Measurements from ENCODE around the gene CTU2. TPM values are rescaled to one million over a fixed set of nuclear protein-coding genes. Genes with fewer than 3 reads are reported as not detected.
A peak's percentile ranks its signal among the peaks of the same experiment; 100 is the strongest.

Gene CTU2
- total RNA-seq, 1 donor from 2014 or later = 18.3 TPM

DNA sequence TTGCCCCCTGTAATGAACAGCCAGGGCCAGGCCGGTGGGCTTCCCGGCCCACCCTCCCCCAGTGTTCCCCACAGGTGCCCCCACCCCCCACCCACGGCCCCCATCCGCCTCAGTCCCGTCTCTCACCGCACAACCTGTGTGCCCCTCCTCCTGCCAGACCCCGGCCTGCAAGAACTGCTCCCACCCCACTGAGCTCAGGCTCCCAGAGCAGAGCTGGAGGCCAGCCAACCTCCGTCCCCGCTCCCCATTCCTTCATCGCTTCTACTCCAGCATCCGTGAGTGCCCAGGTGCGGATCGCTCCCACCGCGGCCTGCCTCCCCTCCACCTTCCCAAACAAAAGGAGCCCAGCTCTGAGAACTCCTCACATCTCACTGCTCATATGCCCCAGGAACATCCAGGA lies 47.6 kb upstream of the CTU2 start:
- Histone ChIP-seq H2AFZ (ENCODE audit: low read depth, low read length) (no peak overlapping the region), H4K20me1 (ENCODE audit: insufficient read depth, low read length) (peaks cover 54% of the 10 kb centered on the region), H3K27ac (ENCODE audit: low read depth, low read length) (no peak overlapping the region), H3K4me3 (ENCODE audit: insufficient read depth, low read depth, low read length) (no peak overlapping the region), H3K4me2 (ENCODE audit: low read length) (no peak overlapping the region), H3K27me3 (ENCODE audit: insufficient read depth, low read length) (no peaks in the 10 kb centered on the region), H3K4me1 (ENCODE audit: insufficient read depth, low read length) (peaks cover 6% of the 10 kb centered on the region), H3K9me3 (ENCODE audit: insufficient read depth, low read depth, low read length) (no peaks in the 10 kb centered on the region), H3K9ac (ENCODE audit: low read length) (no peak overlapping the region), H3K36me3 (ENCODE audit: insufficient read depth, low read length) (no peaks in the 10 kb centered on the region), H3K79me2 (ENCODE audit: insufficient read depth, low read length) (peaks cover 36% of the 10 kb centered on the region)
- DNase-seq (ENCODE audit: low read depth) (no peak), FAIRE-seq (no peak)
- H3K4me3 Mint-ChIP-seq (ENCODE audit: unreplicated experiment) = no peak overlapping the region
- no peak for TF ChIP-seq EZH2 (IDR thresholded peaks at IDR 0.05; ENCODE audit: insufficient read depth, low read length)
- TF ChIP-seq, protein P1, sequence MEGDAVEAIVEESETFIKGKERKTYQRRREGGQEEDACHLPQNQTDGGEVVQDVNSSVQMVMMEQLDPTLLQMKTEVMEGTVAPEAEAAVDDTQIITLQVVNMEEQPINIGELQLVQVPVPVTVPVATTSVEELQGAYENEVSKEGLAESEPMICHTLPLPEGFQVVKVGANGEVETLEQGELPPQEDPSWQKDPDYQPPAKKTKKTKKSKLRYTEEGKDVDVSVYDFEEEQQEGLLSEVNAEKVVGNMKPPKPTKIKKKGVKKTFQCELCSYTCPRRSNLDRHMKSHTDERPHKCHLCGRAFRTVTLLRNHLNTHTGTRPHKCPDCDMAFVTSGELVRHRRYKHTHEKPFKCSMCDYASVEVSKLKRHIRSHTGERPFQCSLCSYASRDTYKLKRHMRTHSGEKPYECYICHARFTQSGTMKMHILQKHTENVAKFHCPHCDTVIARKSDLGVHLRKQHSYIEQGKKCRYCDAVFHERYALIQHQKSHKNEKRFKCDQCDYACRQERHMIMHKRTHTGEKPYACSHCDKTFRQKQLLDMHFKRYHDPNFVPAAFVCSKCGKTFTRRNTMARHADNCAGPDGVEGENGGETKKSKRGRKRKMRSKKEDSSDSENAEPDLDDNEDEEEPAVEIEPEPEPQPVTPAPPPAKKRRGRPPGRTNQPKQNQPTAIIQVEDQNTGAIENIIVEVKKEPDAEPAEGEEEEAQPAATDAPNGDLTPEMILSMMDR (IDR thresholded peaks at IDR 0.05; ENCODE audit: insufficient read depth, low read depth, low read length) = no peak
- no peaks in the 10 kb centered on the region for H3K9me3 Mint-ChIP-seq (ENCODE audit: unreplicated experiment)
- no peaks in the 10 kb centered on the region for H3K27me3 Mint-ChIP-seq (ENCODE audit: low read depth, unreplicated experiment)
- no peak overlapping the region for H3K27ac Mint-ChIP-seq (ENCODE audit: unreplicated experiment)
- H3K4me1 Mint-ChIP-seq (ENCODE audit: low read depth, unreplicated experiment) = peaks cover 4% of the 10 kb centered on the region
- no peaks in the 10 kb centered on the region for H3K36me3 Mint-ChIP-seq (ENCODE audit: low read depth, unreplicated experiment)

DNA sequence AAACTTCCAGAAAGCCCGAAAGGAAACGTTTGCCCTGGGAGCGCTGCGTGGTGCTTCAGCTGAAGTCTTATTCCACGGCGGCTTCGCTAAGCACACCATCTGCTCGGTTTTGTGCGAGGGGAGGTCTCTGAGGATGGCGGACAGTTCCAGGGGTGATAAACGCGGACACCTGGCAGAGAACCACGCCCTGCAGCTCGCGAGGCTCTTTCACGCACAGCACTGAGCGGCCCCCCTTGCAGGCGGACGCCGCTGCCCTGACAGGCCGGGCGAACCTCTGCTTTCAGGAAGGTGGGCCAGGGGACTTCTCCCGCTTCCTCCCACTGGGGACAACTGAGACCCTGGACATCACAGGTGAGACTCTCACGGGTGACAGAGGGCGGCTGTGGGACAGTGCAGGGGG lies 47.1 kb upstream of the CTU2 start:
- H3K79me2 ChIP-seq (ENCODE audit: insufficient read depth, low read length) = peaks cover 39% of the 10 kb centered on the region
- H3K4me1 ChIP-seq (ENCODE audit: insufficient read depth, low read length) = peaks cover 6% of the 10 kb centered on the region
- Mint-ChIP-seq H3K27ac (ENCODE audit: unreplicated experiment) (no peak overlapping the region), H3K9me3 (ENCODE audit: unreplicated experiment) (no peaks in the 10 kb centered on the region), H3K27me3 (ENCODE audit: low read depth, unreplicated experiment) (no peaks in the 10 kb centered on the region), H3K4me1 (ENCODE audit: low read depth, unreplicated experiment) (peaks cover 6% of the 10 kb centered on the region), H3K4me3 (ENCODE audit: unreplicated experiment) (no peak overlapping the region), H3K36me3 (ENCODE audit: low read depth, unreplicated experiment) (no peaks in the 10 kb centered on the region)
- H3K4me3 ChIP-seq (ENCODE audit: insufficient read depth, low read depth, low read length) = no peak overlapping the region
- no peak for TF ChIP-seq EZH2 (IDR thresholded peaks at IDR 0.05; ENCODE audit: insufficient read depth, low read length)
- TF ChIP-seq, protein P1 (IDR thresholded peaks at IDR 0.05; ENCODE audit: insufficient read depth, low read depth, low read length) = no peak
- H3K9me3 ChIP-seq (ENCODE audit: insufficient read depth, low read depth, low read length) = no peaks in the 10 kb centered on the region
- H3K4me2 ChIP-seq (ENCODE audit: low read length) = no peak overlapping the region
- no peaks in the 10 kb centered on the region for H3K27me3 ChIP-seq (ENCODE audit: insufficient read depth, low read length)
- H2AFZ ChIP-seq (ENCODE audit: low read depth, low read length) = no peak overlapping the region
- DNase-seq (ENCODE audit: low read depth) (no peak), FAIRE-seq (no peak)
- H3K27ac ChIP-seq (ENCODE audit: low read depth, low read length) = no peak overlapping the region
- no peak overlapping the region for H3K9ac ChIP-seq (ENCODE audit: low read length)
- H3K36me3 ChIP-seq (ENCODE audit: insufficient read depth, low read length) = no peaks in the 10 kb centered on the region
- H4K20me1 ChIP-seq (ENCODE audit: insufficient read depth, low read length) = peaks cover 54% of the 10 kb centered on the region

DNA sequence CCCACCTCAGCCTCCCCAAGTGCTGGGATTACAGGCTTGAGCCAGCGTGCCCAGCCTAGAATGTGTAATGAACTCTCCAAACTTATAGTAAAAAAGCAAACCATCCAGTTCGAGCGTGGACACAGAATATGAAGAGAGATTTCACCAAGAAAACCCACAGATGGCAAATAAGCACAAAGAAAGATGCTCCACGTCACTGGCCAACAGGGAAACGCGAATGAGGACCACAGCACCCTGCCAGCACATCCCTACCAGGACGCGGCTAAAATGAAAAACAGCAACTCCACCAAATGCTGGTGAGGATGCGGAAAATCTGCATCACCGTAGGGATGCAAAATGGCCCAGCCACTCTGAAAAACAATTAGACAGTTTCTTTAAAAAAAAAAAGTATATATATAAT lies 44.8 kb upstream of the CTU2 start:
- Histone ChIP-seq H4K20me1 (ENCODE audit: insufficient read depth, low read length) (peaks cover 49% of the 10 kb centered on the region), H3K4me3 (ENCODE audit: insufficient read depth, low read depth, low read length) (no peak overlapping the region), H3K79me2 (ENCODE audit: insufficient read depth, low read length) (peaks cover 43% of the 10 kb centered on the region), H3K9ac (ENCODE audit: low read length) (no peak overlapping the region), H3K27ac (ENCODE audit: low read depth, low read length) (no peak overlapping the region), H3K9me3 (ENCODE audit: insufficient read depth, low read depth, low read length) (no peaks in the 10 kb centered on the region), H2AFZ (ENCODE audit: low read depth, low read length) (no peak overlapping the region), H3K4me2 (ENCODE audit: low read length) (peak overlapping the region; percentile 52), H3K36me3 (ENCODE audit: insufficient read depth, low read length) (no peaks in the 10 kb centered on the region), H3K4me1 (ENCODE audit: insufficient read depth, low read length) (peaks cover 6% of the 10 kb centered on the region), H3K27me3 (ENCODE audit: insufficient read depth, low read length) (no peaks in the 10 kb centered on the region)
- no peaks in the 10 kb centered on the region for H3K27me3 Mint-ChIP-seq (ENCODE audit: low read depth, unreplicated experiment)
- FAIRE-seq = no peak
- no peaks in the 10 kb centered on the region for H3K36me3 Mint-ChIP-seq (ENCODE audit: low read depth, unreplicated experiment)
- H3K4me1 Mint-ChIP-seq (ENCODE audit: low read depth, unreplicated experiment) = peaks cover 6% of the 10 kb centered on the region
- TF ChIP-seq, protein P1 (IDR thresholded peaks at IDR 0.05; ENCODE audit: insufficient read depth, low read depth, low read length) = no peak
- TF ChIP-seq EZH2 (IDR thresholded peaks at IDR 0.05; ENCODE audit: insufficient read depth, low read length) = no peak
- H3K9me3 Mint-ChIP-seq (ENCODE audit: unreplicated experiment) = no peaks in the 10 kb centered on the region
- H3K4me3 Mint-ChIP-seq (ENCODE audit: unreplicated experiment) = peak overlapping the region; percentile 55
- no peak overlapping the region for H3K27ac Mint-ChIP-seq (ENCODE audit: unreplicated experiment)
- no peak for DNase-seq (ENCODE audit: low read depth)

All from astrocyte (in vitro differentiated cells and primary cell).